H9 (cell line): ENCODE measurements around the gene KIAA1328. TPM values are rescaled to one million over a fixed set of nuclear protein-coding genes. Genes with fewer than 3 reads are reported as not detected.

Experiments
- DNase-seq: peaks from one replicate; pipeline ENCODE4 v3.0.0-alpha.2; 2017
- H2AFZ ChIP-seq: one replicate; pipeline ENCODE4 v1.6.1; 2013; ENCODE audit warnings: mild to moderate bottlenecking, low read length, control low read depth, moderate library complexity
- H2AK5ac ChIP-seq: 2 replicates; pipeline ENCODE4 v1.6.1; 2013; ENCODE audit warnings: low read length, control low read depth, mixed read lengths; ENCODE audit not compliant: insufficient read length
- H2BK120ac ChIP-seq: one replicate; pipeline ENCODE4 v1.6.1; 2013; ENCODE audit warnings: low read depth, mild to moderate bottlenecking, low read length, control low read depth, inconsistent platforms; ENCODE audit not compliant: poor library complexity, severe bottlenecking
- H2BK12ac ChIP-seq: 2 replicates; pipeline ENCODE4 v1.6.1; 2013; ENCODE audit warnings: low read length, control low read depth, mixed read lengths, low read depth; ENCODE audit not compliant: insufficient read length
- H2BK15ac ChIP-seq: 2 replicates; pipeline ENCODE4 v1.6.1; 2013; ENCODE audit warnings: low read depth, low read length, control low read depth
- H2BK20ac ChIP-seq: one replicate; pipeline ENCODE4 v1.6.1; 2013; ENCODE audit warnings: low read depth, mild to moderate bottlenecking, low read length, control low read depth, inconsistent platforms; ENCODE audit not compliant: poor library complexity, severe bottlenecking
- H2BK5ac ChIP-seq: 2 replicates; pipeline ENCODE4 v1.6.1; 2013; ENCODE audit warnings: low read length, control low read depth, mixed read lengths; ENCODE audit not compliant: insufficient read length
- H3K14ac ChIP-seq: 2 replicates; pipeline ENCODE4 v1.6.1; 2013; ENCODE audit warnings: low read length, control low read depth; ENCODE audit not compliant: insufficient read depth
- H3K18ac ChIP-seq: 2 replicates; pipeline ENCODE4 v1.6.1; 2013; ENCODE audit warnings: low read depth, mild to moderate bottlenecking, mixed read lengths, low read length, control low read depth; ENCODE audit not compliant: insufficient read length
- H3K23ac ChIP-seq: 2 replicates; pipeline ENCODE4 v1.6.1; 2013; ENCODE audit warnings: low read length, control low read depth, mixed read lengths, low read depth; ENCODE audit not compliant: insufficient read length
- H3K23me2 ChIP-seq: 2 replicates; pipeline ENCODE4 v1.6.1; 2013; ENCODE audit warnings: low read depth, mild to moderate bottlenecking, mixed read lengths, low read length, control low read depth; ENCODE audit not compliant: insufficient read length, poor library complexity, severe bottlenecking
- H3K27ac ChIP-seq: 2 replicates; pipeline ENCODE4 v1.5.1; 2013; ENCODE audit warnings: low read length, control low read depth, mixed read lengths, low read depth; ENCODE audit not compliant: insufficient read length
- H3K27me3 ChIP-seq: 2 replicates; pipeline ENCODE4 v1.6.1; 2013; ENCODE audit warnings: low read length, control low read depth, inconsistent platforms; ENCODE audit not compliant: insufficient read depth
- H3K4ac ChIP-seq: 2 replicates; pipeline ENCODE4 v1.6.1; 2013; ENCODE audit warnings: low read depth, mild to moderate bottlenecking, control low read depth, inconsistent platforms, low read length, moderate library complexity
- H3K4me1 ChIP-seq: 2 replicates; pipeline ENCODE4 v1.6.1; 2013; ENCODE audit warnings: low read length, control low read depth, inconsistent platforms; ENCODE audit not compliant: insufficient read depth
- H3K4me2 ChIP-seq: 2 replicates; pipeline ENCODE4 v1.6.1; 2013; ENCODE audit warnings: low read length, control low read depth, mixed read lengths; ENCODE audit not compliant: insufficient read length, insufficient read depth
- H3K56ac ChIP-seq: 2 replicates; pipeline ENCODE4 v1.6.1; 2013; ENCODE audit warnings: low read depth, mild to moderate bottlenecking, mixed read lengths, low read length, control low read depth; ENCODE audit not compliant: insufficient read length
- H3K79me1 ChIP-seq: 2 replicates; pipeline ENCODE4 v1.6.1; 2013; ENCODE audit warnings: low read depth, mild to moderate bottlenecking, moderate library complexity, low read length, control low read depth, inconsistent platforms; ENCODE audit not compliant: insufficient read depth, poor library complexity, severe bottlenecking
- H3K79me2 ChIP-seq: 2 replicates; pipeline ENCODE4 v1.6.1; 2013; ENCODE audit warnings: low read length, control low read depth, inconsistent platforms; ENCODE audit not compliant: insufficient read depth
- H3K9ac ChIP-seq: 2 replicates; pipeline ENCODE4 v1.6.1; 2013; ENCODE audit warnings: low read length, control low read depth, mixed read lengths; ENCODE audit not compliant: insufficient read length; ENCODE audit errors: extremely low read depth
- H3K9me3 ChIP-seq: one replicate; pipeline ENCODE4 v1.6.1; 2013; ENCODE audit warnings: low read depth, low read length, inconsistent platforms; ENCODE audit not compliant: control insufficient read depth
- H3T11ph ChIP-seq: one replicate; pipeline ENCODE4 v1.6.1; 2013; ENCODE audit warnings: mild to moderate bottlenecking, low read length, control low read depth, inconsistent platforms
- H4K20me1 ChIP-seq: one replicate; pipeline ENCODE4 v1.6.1; 2013; ENCODE audit not compliant: control insufficient read depth, insufficient read length, insufficient read depth
- H4K5ac ChIP-seq: 2 replicates; pipeline ENCODE4 v1.6.1; 2013; ENCODE audit warnings: low read depth, mild to moderate bottlenecking, mixed read lengths, low read length, control low read depth; ENCODE audit not compliant: insufficient read length
- H4K8ac ChIP-seq: replicated peaks from 2 replicates; pipeline ENCODE4 v1.6.1; 2013; ENCODE audit warnings: low read length, control low read depth, mixed read lengths, low read depth; ENCODE audit not compliant: insufficient read length
- H4K91ac ChIP-seq: 2 replicates; pipeline ENCODE4 v1.6.1; 2013; ENCODE audit warnings: low read depth, mild to moderate bottlenecking, moderate library complexity, mixed read lengths, low read length, control low read depth; ENCODE audit not compliant: insufficient read length
- H3K27ac Mint-ChIP-seq, 3 experiments: 2 replicates in 2 of 3; 3 replicates in 1 of 3; pipeline ENCODE4 v1.8.0; 2020 to 2021; ENCODE audit warnings: mixed read lengths in 3 of 3, mild to moderate bottlenecking in 1 of 3, moderate library complexity in 1 of 3
- H3K27me3 Mint-ChIP-seq: 2 replicates; pipeline ENCODE4 v1.8.0; 2021; ENCODE audit warnings: low read depth, mild to moderate bottlenecking, moderate library complexity, mixed read lengths
- H3K36me3 Mint-ChIP-seq, 3 experiments: 2 replicates in 2 of 3; 3 replicates in 1 of 3; pipeline ENCODE4 v1.8.0; 2020 to 2021; ENCODE audit warnings: low read depth in 3 of 3, mixed read lengths in 3 of 3; ENCODE audit not compliant: insufficient read depth in 1 of 3
- H3K4me1 Mint-ChIP-seq, 2 experiments: 2 replicates each; pipeline ENCODE4 v1.8.0; 2020; ENCODE audit warnings: mixed read lengths in 2 of 2
- H3K4me3 Mint-ChIP-seq, 2 experiments: 2 replicates in 1 of 2; 3 replicates in 1 of 2; pipeline ENCODE4 v1.8.0; 2020 to 2021; ENCODE audit warnings: mild to moderate bottlenecking in 2 of 2, mixed read lengths in 2 of 2, moderate library complexity in 1 of 2
- H3K9me3 Mint-ChIP-seq, 2 experiments: 2 replicates in 1 of 2; 3 replicates in 1 of 2; pipeline ENCODE4 v1.8.0; 2020; ENCODE audit warnings: mild to moderate bottlenecking in 2 of 2, mixed read lengths in 2 of 2, moderate library complexity in 1 of 2
- WGBS: extraction: QIAGEN DNeasy Blood & Tissue Kit; methylation state at CpG from one replicate; pipeline ENCODE4 v1.1.7; 2013; ENCODE audit warnings: missing lambda C conversion rate, low lambda C conversion rate, mixed read lengths; ENCODE audit not compliant: insufficient read length; ENCODE audit errors: extremely low coverage; 5-methylcytosine and 5-hydroxymethylcytosine counted together
- total RNA-seq: library from RNA; stranded (reverse); gene quantifications from 2 replicates; pipeline ENCODE4 v1.2.1, GENCODE V29; 2021
- TF ChIP-seq, protein P1 (sequence below): fragments of 200-600 bp; sonication (generic); conservative IDR thresholded peaks from 3 replicates; pipeline ENCODE4 v1.8.0; 2021; ENCODE audit warnings: antibody characterized with exemption, mild to moderate bottlenecking

Gene KIAA1328
- total RNA-seq, 1 experiment from 2014 or later = 4.9 TPM

GRCh38 chr18:37231251-37231650 lies 402.3 kb downstream of the KIAA1328 start:
- Histone ChIP-seq H2BK15ac (no peak overlapping the region), H3K79me1 (no peaks in the 10 kb centered on the region), H3K56ac (no peak overlapping the region), H3K79me2 (no peaks in the 10 kb centered on the region), H2BK20ac (no peak overlapping the region), H2AK5ac (no peak overlapping the region), H3T11ph (no peak overlapping the region), H3K23ac (no peak overlapping the region), H3K27me3 (no peaks in the 10 kb centered on the region), H4K20me1 (no peaks in the 10 kb centered on the region), H3K4me1 (no peaks in the 10 kb centered on the region), H4K8ac (no peak overlapping the region), H3K23me2 (no peaks in the 10 kb centered on the region), H3K4ac (no peak overlapping the region), H3K18ac (no peak overlapping the region), H3K4me2 (no peak overlapping the region), H2BK12ac (no peak overlapping the region), H4K5ac (no peak overlapping the region), H3K9me3 (no peaks in the 10 kb centered on the region), H3K27ac (no peak overlapping the region), H3K14ac (peak overlapping the region; percentile 29; the same call in 1 of the 2 replicates), H2BK120ac (no peak overlapping the region), H2BK5ac (no peak overlapping the region), H3K9ac (no peak overlapping the region), H4K91ac (no peak overlapping the region), H2AFZ (no peak overlapping the region)
- Mint-ChIP-seq H3K4me3 (no peak overlapping the region), H3K27ac (no peak overlapping the region), H3K4me1 (peaks cover 0 to 4% of the 10 kb centered on the region in 2 experiments; a peak in 2 of 4 replicates), H3K36me3 (no peaks in the 10 kb centered on the region), H3K27me3 (peaks cover 5% of the 10 kb centered on the region), H3K9me3 (no peaks in the 10 kb centered on the region)
- TF ChIP-seq, protein P1, sequence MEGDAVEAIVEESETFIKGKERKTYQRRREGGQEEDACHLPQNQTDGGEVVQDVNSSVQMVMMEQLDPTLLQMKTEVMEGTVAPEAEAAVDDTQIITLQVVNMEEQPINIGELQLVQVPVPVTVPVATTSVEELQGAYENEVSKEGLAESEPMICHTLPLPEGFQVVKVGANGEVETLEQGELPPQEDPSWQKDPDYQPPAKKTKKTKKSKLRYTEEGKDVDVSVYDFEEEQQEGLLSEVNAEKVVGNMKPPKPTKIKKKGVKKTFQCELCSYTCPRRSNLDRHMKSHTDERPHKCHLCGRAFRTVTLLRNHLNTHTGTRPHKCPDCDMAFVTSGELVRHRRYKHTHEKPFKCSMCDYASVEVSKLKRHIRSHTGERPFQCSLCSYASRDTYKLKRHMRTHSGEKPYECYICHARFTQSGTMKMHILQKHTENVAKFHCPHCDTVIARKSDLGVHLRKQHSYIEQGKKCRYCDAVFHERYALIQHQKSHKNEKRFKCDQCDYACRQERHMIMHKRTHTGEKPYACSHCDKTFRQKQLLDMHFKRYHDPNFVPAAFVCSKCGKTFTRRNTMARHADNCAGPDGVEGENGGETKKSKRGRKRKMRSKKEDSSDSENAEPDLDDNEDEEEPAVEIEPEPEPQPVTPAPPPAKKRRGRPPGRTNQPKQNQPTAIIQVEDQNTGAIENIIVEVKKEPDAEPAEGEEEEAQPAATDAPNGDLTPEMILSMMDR = no peak
- DNase-seq = no peak
- no CpG with 5 or more reads among the region's 3 CpGs for WGBS
